ENCODE measurements around the gene SPEF2. TPM values are rescaled to one million over a fixed set of nuclear protein-coding genes. Genes with fewer than 3 reads are reported as not detected.

Gene SPEF2
- total and polyA plus RNA-seq, 7 donors = 0.13 to 0.71 (median 0.56) TPM

- intact Hi-C loops (cut with DNase I) = no loop called here
Observed at GRCh38 chr5:35780236-35780635, 162.6 kb downstream of the SPEF2 start.

GRCh38 chr5:35781181-35781790, 163.6 kb downstream of the SPEF2 start:
- TF ChIP-seq CTCF (IDR thresholded peaks at IDR 0.05) = no peak
- Histone ChIP-seq H3K9me3 (no peaks in the 10 kb centered on the region), H3K4me3 (no peak overlapping the region), H3K27me3 (ENCODE audit: insufficient read depth in 3 of 3, low read length in 2 of 3) (no peaks in the 10 kb centered on the region), H3K27ac (no peak overlapping the region), H3K36me3 (ENCODE audit: insufficient read depth in 1 of 2, low read depth in 1 of 2) (no peaks in the 10 kb centered on the region), H3K4me1 (no peaks in the 10 kb centered on the region)
- WGBS, 3 donors = 16 to 40% (median 25%) methylated on average over 3 of the region's 3 CpGs
- DNase-seq = no peak
- ATAC-seq = no peak
- intact Hi-C loops (cut with DNase I) = no loop called here

More at GRCh38 chr5:35780236-35780635, 162.6 kb downstream of the SPEF2 start:
- H3K9me3 ChIP-seq = no peaks in the 10 kb centered on the region
- ATAC-seq (no peak), DNase-seq (no peak)
- no peak overlapping the region for H3K27ac ChIP-seq
- H3K4me1 ChIP-seq = no peaks in the 10 kb centered on the region
- no peaks in the 10 kb centered on the region for H3K27me3 ChIP-seq (ENCODE audit: insufficient read depth in 3 of 3, low read length in 2 of 3)
- no peaks in the 10 kb centered on the region for H3K36me3 ChIP-seq (ENCODE audit: insufficient read depth in 1 of 2, low read depth in 1 of 2)
- 68 to 83% (median 75%) methylated on average over 6 of the region's 6 CpGs for WGBS, 3 donors
- no peak overlapping the region for H3K4me3 ChIP-seq
- no peak for TF ChIP-seq CTCF (IDR thresholded peaks at IDR 0.05)

- WGBS, 3 donors = 94 to 100% (median 96%) methylated on average over 1 of the region's 1 CpG
- ATAC-seq (no peak), DNase-seq (no peak)
- no peak overlapping the region for H3K4me3 ChIP-seq
- no peak for TF ChIP-seq CTCF (IDR thresholded peaks at IDR 0.05)
- no peak overlapping the region for H3K27ac ChIP-seq
- H3K27me3 ChIP-seq (ENCODE audit: insufficient read depth in 3 of 3, low read length in 2 of 3) = no peaks in the 10 kb centered on the region
- no peaks in the 10 kb centered on the region for H3K9me3 ChIP-seq
- no peaks in the 10 kb centered on the region for H3K4me1 ChIP-seq
- intact Hi-C loops (cut with DNase I) = no loop called here
- H3K36me3 ChIP-seq (ENCODE audit: insufficient read depth in 1 of 2, low read depth in 1 of 2) = no peaks in the 10 kb centered on the region
Observed at GRCh38 chr5:35783551-35783950, 165.9 kb downstream of the SPEF2 start.

GRCh38 chr5:35785601-35786085, 168.0 kb downstream of the SPEF2 start:
- H3K36me3 ChIP-seq (ENCODE audit: insufficient read depth in 1 of 2, low read depth in 1 of 2) = no peaks in the 10 kb centered on the region
- WGBS, 3 donors = 88 to 96% (median 90%) methylated on average over 4 of the region's 4 CpGs
- H3K27ac ChIP-seq = no peak overlapping the region
- H3K4me1 ChIP-seq = no peaks in the 10 kb centered on the region
- H3K9me3 ChIP-seq = no peaks in the 10 kb centered on the region
- intact Hi-C loops (cut with DNase I) = no loop called here
- no peak for ATAC-seq
- H3K27me3 ChIP-seq (ENCODE audit: insufficient read depth in 3 of 3, low read length in 2 of 3) = no peaks in the 10 kb centered on the region
- H3K4me3 ChIP-seq = no peak overlapping the region
- no peak for DNase-seq
- no peak for TF ChIP-seq CTCF (IDR thresholded peaks at IDR 0.05)

- TF ChIP-seq CTCF (IDR thresholded peaks at IDR 0.05) = no peak
- Histone ChIP-seq H3K36me3 (ENCODE audit: insufficient read depth in 1 of 2, low read depth in 1 of 2) (no peaks in the 10 kb centered on the region), H3K9me3 (no peaks in the 10 kb centered on the region), H3K27me3 (ENCODE audit: insufficient read depth in 3 of 3, low read length in 2 of 3) (no peaks in the 10 kb centered on the region), H3K4me3 (no peak overlapping the region), H3K27ac (no peak overlapping the region), H3K4me1 (no peaks in the 10 kb centered on the region)
- DNase-seq (no peak), ATAC-seq (no peak)
- intact Hi-C loops (cut with DNase I) = no loop called here
- WGBS, 3 donors = 67 to 70% (median 70%) methylated on average over 4 of the region's 4 CpGs
Observed at GRCh38 chr5:35788724-35789123, 171.1 kb downstream of the SPEF2 start.

Measured in psoas muscle (tissue), 8 donors.